AG04449 (cell line): Measurements from ENCODE around the gene IRAK4.
"Not testable (repeated sequence)": the region's sequence is repeated elsewhere in the genome, so short reads cannot be mapped to it uniquely, and the experiment has no call there.

Source experiments
- CTCF ChIA-PET: fragments of 350-600 bp; formaldehyde crosslinking; extraction: SDS; loops from one replicate; lab custom pipeline; 2021; ENCODE audit warnings: antibody characterized with exemption; lab: Yijun Ruan, JAX
- POLR2A ChIA-PET: fragments of 400-600, 350-600 bp; formaldehyde crosslinking; extraction: SDS; loops from one replicate; lab custom pipeline; 2020; ENCODE audit warnings: antibody characterized with exemption, inconsistent platforms; lab: Yijun Ruan, JAX
- DNase-seq: peaks from one replicate; pipeline ENCODE4 v3.0.0-alpha.2; 2010; ENCODE audit warnings: low read depth, low spot score
- H3K4me3 ChIP-seq: 2 replicates; pipeline ENCODE4 v1.5.1; 2011; ENCODE audit warnings: low read depth, mild to moderate bottlenecking, control low read depth, low read length
- TF ChIP-seq, protein P1 (sequence below): IDR thresholded peaks from one replicate; pipeline ENCODE4 v1.5.1; 2011; ENCODE audit warnings: mild to moderate bottlenecking, moderate library complexity, low read length, control low read depth, inconsistent platforms; ENCODE audit not compliant: insufficient read depth; ENCODE audit errors: missing control alignments

Gene IRAK4

GRCh38 chr12:43744826-43745225, 13.9 kb upstream of the IRAK4 start:
- no peak overlapping the region for H3K4me3 ChIP-seq
- CTCF ChIA-PET = no interaction called here
- POLR2A ChIA-PET = no interaction called here
- TF ChIP-seq, protein P1, sequence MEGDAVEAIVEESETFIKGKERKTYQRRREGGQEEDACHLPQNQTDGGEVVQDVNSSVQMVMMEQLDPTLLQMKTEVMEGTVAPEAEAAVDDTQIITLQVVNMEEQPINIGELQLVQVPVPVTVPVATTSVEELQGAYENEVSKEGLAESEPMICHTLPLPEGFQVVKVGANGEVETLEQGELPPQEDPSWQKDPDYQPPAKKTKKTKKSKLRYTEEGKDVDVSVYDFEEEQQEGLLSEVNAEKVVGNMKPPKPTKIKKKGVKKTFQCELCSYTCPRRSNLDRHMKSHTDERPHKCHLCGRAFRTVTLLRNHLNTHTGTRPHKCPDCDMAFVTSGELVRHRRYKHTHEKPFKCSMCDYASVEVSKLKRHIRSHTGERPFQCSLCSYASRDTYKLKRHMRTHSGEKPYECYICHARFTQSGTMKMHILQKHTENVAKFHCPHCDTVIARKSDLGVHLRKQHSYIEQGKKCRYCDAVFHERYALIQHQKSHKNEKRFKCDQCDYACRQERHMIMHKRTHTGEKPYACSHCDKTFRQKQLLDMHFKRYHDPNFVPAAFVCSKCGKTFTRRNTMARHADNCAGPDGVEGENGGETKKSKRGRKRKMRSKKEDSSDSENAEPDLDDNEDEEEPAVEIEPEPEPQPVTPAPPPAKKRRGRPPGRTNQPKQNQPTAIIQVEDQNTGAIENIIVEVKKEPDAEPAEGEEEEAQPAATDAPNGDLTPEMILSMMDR = no peak
- DNase-seq = no peak

GRCh38 chr12:43749016-43749415, 9.7 kb upstream of the IRAK4 start:
- POLR2A ChIA-PET = no interaction called here
- no peak for DNase-seq
- TF ChIP-seq, protein P1 = no peak
- CTCF ChIA-PET = interaction anchor here (0.6 to 2.1 kb wide), 3 partner anchors 8 to 137 kb away, joined by 3 to 10 read pairs (median 5); partner anchors contain the start of genes IRAK4 and PUS7L
- no peak overlapping the region for H3K4me3 ChIP-seq

GRCh38 chr12:43750814-43751213, 7.9 kb upstream of the IRAK4 start:
- ChIA-PET POLR2A (no interaction called here), CTCF (interaction anchor here (1.7 kb wide), 1 partner anchor 10 kb away, joined by 5 read pairs; no protein-coding TSS in a partner anchor)
- TF ChIP-seq, protein P1 = no peak
- DNase-seq = no peak
- no peak overlapping the region for H3K4me3 ChIP-seq

- DNase-seq, POLR2A ChIA-PET, CTCF ChIA-PET, H3K4me3 ChIP-seq: not testable (repeated sequence)
Observed at GRCh38 chr12:43751360-43751759, 7.4 kb upstream of the IRAK4 start.

DNA sequence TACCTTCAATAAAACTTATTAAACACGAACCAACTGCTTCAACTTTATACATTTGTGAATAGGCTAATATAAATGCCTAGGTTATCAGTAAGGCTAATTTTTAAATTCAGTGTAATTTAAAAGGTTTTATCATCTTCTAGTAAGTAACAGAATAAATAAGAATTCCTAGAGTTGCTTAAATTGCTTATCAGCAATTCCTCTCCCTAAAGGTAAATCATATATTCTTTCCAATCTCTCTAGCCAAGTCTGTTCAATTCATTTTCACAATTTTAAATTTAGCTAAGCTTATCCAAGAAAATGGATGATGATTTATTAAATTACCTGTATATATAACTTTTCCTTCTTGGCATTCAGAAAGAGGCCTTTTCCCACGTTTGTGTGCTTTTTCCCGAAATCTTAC, 4.7 kb upstream of the IRAK4 start:
- ChIA-PET POLR2A (no interaction called here), CTCF (no interaction called here)
- H3K4me3 ChIP-seq = no peak overlapping the region
- DNase-seq = no peak
- TF ChIP-seq, protein P1 = no peak

GRCh38 chr12:43758247-43758727, 464 bp upstream of the IRAK4 start:
- peak overlapping the region; percentile 85 for H3K4me3 ChIP-seq
- CTCF ChIA-PET = interaction anchor here (0.8 to 3.0 kb wide), 7 partner anchors 10 to 124 kb away, joined by 3 to 15 read pairs (median 9); no protein-coding TSS in a partner anchor
- TF ChIP-seq, protein P1 = no peak
- POLR2A ChIA-PET = no interaction called here
- no peak for DNase-seq

- H3K4me3 ChIP-seq = no peak overlapping the region
- CTCF ChIA-PET = interaction anchor here (1.4 to 3.0 kb wide), 6 partner anchors 8 to 122 kb away, joined by 5 to 15 read pairs (median 10); no protein-coding TSS in a partner anchor
- no peak for DNase-seq
- POLR2A ChIA-PET = no interaction called here
- TF ChIP-seq, protein P1 = no peak
Observed at GRCh38 chr12:43760396-43760795, 1.6 kb downstream of the IRAK4 start.
